H1 (cell line): ENCODE data around the gene RNF5. TPM values are rescaled to one million over a fixed set of nuclear protein-coding genes. Genes with fewer than 3 reads are reported as not detected.

Experiments
- CTCF ChIA-PET: fragments of 300-600 bp; sonication (Branson Sonifier 250); formaldehyde crosslinking; loops from one replicate; lab custom pipeline; 2021; ENCODE audit not compliant: partially characterized antibody; lab: Charles Lee
- POLR2A ChIA-PET: fragments of 300-600 bp; sonication (Branson Sonifier 250); formaldehyde crosslinking; loops from one replicate; lab custom pipeline; 2021; ENCODE audit warnings: inconsistent platforms; ENCODE audit not compliant: partially characterized antibody; lab: Charles Lee
- DNase-seq, 2 experiments: peaks; one replicate each; pipeline versions ENCODE4 v3.0.0 to v3.0.0-alpha.2; 2010 to 2022; ENCODE audit warnings: low spot score in 2 of 2, low read depth in 1 of 2, mixed read lengths in 1 of 2
- FAIRE-seq: peaks from 2 replicates; lab custom pipeline; 2011; peaks lifted over from hg19 to GRCh38; lab: Jason Lieb, UNC
- H2AFZ ChIP-seq: 2 replicates; pipeline ENCODE4 v1.8.1; 2012; ENCODE audit warnings: low read length, inconsistent platforms
- H2AK5ac ChIP-seq: 2 replicates; pipeline ENCODE4 v1.6.1; 2013; ENCODE audit warnings: low read depth, low read length
- H2BK120ac ChIP-seq: replicated peaks from 2 replicates; pipeline ENCODE3; 2013; ENCODE audit warnings: low read depth, low read length, inconsistent platforms
- H2BK12ac ChIP-seq: 2 replicates; pipeline ENCODE4 v1.6.1; 2013; ENCODE audit warnings: low read depth, low read length
- H2BK15ac ChIP-seq: 2 replicates; pipeline ENCODE4 v1.6.1; 2013; ENCODE audit warnings: low read length
- H2BK20ac ChIP-seq: 2 replicates; pipeline ENCODE4 v1.6.1; 2013; ENCODE audit warnings: low read length
- H2BK5ac ChIP-seq: 2 replicates; pipeline ENCODE4 v1.6.1; 2013; ENCODE audit warnings: low read depth, low read length
- H3K14ac ChIP-seq: 2 replicates; pipeline ENCODE4 v1.6.1; 2013; ENCODE audit warnings: inconsistent platforms; ENCODE audit not compliant: insufficient read length
- H3K18ac ChIP-seq: 2 replicates; pipeline ENCODE4 v1.6.1; 2013; ENCODE audit warnings: low read length; ENCODE audit errors: extremely low read depth
- H3K23ac ChIP-seq: 2 replicates; pipeline ENCODE4 v1.6.1; 2013; ENCODE audit warnings: inconsistent platforms; ENCODE audit not compliant: insufficient read length
- H3K23me2 ChIP-seq: 2 replicates; pipeline ENCODE4 v1.6.1; 2013; ENCODE audit warnings: low read depth, low read length
- H3K27ac ChIP-seq: 2 replicates; pipeline ENCODE4 v1.6.1; 2011; ENCODE audit warnings: low read depth, low read length, inconsistent platforms
- H3K27me3 ChIP-seq, 4 experiments: replicated peaks in 1 of 4; 1 replicate in 1 of 4; 2 replicates in 3 of 4; pipeline versions ENCODE4 v1.6.1 to v1.8.1; 2011 to 2013; ENCODE audit warnings: low read length in 3 of 4, mild to moderate bottlenecking in 3 of 4, inconsistent platforms in 2 of 4, mixed read lengths in 2 of 4, moderate library complexity in 1 of 4; ENCODE audit not compliant: control insufficient read depth in 3 of 4, insufficient read depth in 3 of 4; ENCODE audit errors: extremely low read depth in 1 of 4
- H3K36me3 ChIP-seq, 4 experiments: 2 replicates each; pipeline versions ENCODE4 v1.6.1 to v1.8.1; 2011 to 2013; ENCODE audit warnings: mild to moderate bottlenecking in 4 of 4, low read length in 3 of 4, moderate library complexity in 2 of 4, control low read depth in 1 of 4, inconsistent platforms in 1 of 4; ENCODE audit not compliant: insufficient read depth in 4 of 4, control insufficient read depth in 2 of 4
- H3K4ac ChIP-seq: replicated peaks from 2 replicates; pipeline ENCODE3; 2013; ENCODE audit warnings: low read length, low read depth, mixed read lengths, inconsistent platforms; ENCODE audit not compliant: insufficient read length
- H3K4me1 ChIP-seq, 4 experiments: replicated peaks in 1 of 4; 1 replicate in 1 of 4; 2 replicates in 3 of 4; pipeline versions ENCODE4 v1.6.1 to v1.8.1; 2011 to 2013; ENCODE audit warnings: low read length in 3 of 4, inconsistent platforms in 2 of 4, mixed read lengths in 1 of 4; ENCODE audit not compliant: insufficient read depth in 4 of 4, control insufficient read depth in 3 of 4
- H3K4me2 ChIP-seq, 2 experiments: 2 replicates each; pipeline versions ENCODE4 v1.6.1 to v1.8.1; 2011 to 2013; ENCODE audit warnings: low read depth in 2 of 2, low read length in 2 of 2, control low read depth in 1 of 2, inconsistent platforms in 1 of 2, mild to moderate bottlenecking in 1 of 2; ENCODE audit not compliant: insufficient read depth in 1 of 2
- H3K4me3 ChIP-seq, 4 experiments: fragments of 200-600, 300-600 bp in 1 of 4; sonication (generic), shearing (Covaris generic), sonication (Bioruptor Twin) in 1 of 4; 2 replicates each; pipeline versions ENCODE4 v1.5.1 to v1.8.1; 2011 to 2016; ENCODE audit warnings: low read length in 4 of 4, low read depth in 3 of 4, control low read depth in 2 of 4, inconsistent platforms in 2 of 4, mild to moderate bottlenecking in 2 of 4, mixed read lengths in 1 of 4, moderate library complexity in 1 of 4; ENCODE audit not compliant: insufficient read depth in 2 of 4; ENCODE audit errors: extremely low read depth in 1 of 4
- H3K56ac ChIP-seq: replicated peaks from 2 replicates; pipeline ENCODE3; 2013; ENCODE audit warnings: low read depth, mild to moderate bottlenecking, mixed read lengths, low read length, inconsistent platforms; ENCODE audit not compliant: insufficient read length
- H3K79me1 ChIP-seq: 2 replicates; pipeline ENCODE4 v1.6.1; 2013; ENCODE audit warnings: low read depth, low read length, control low read depth
- H3K79me2 ChIP-seq, 2 experiments: 2 replicates each; pipeline versions ENCODE4 v1.6.1 to v1.8.1; 2012 to 2013; ENCODE audit warnings: low read length in 2 of 2, mild to moderate bottlenecking in 2 of 2, inconsistent platforms in 1 of 2; ENCODE audit not compliant: insufficient read depth in 2 of 2, control insufficient read depth in 1 of 2
- H3K9ac ChIP-seq, 4 experiments: replicated peaks in 1 of 4; 1 replicate in 1 of 4; 2 replicates in 3 of 4; pipeline versions ENCODE4 v1.6.1 to v1.8.1; 2011 to 2013; ENCODE audit warnings: low read depth in 3 of 4, low read length in 3 of 4, control low read depth in 2 of 4, mild to moderate bottlenecking in 2 of 4, moderate library complexity in 2 of 4, inconsistent platforms in 1 of 4; ENCODE audit errors: extremely low read depth in 1 of 4
- H3K9me3 ChIP-seq, 2 experiments: 2 replicates each; pipeline versions ENCODE4 v1.6.1 to v1.8.1; 2012 to 2013; ENCODE audit warnings: mild to moderate bottlenecking in 2 of 2, moderate library complexity in 2 of 2, control low read depth in 1 of 2, inconsistent platforms in 1 of 2, low read depth in 1 of 2, low read length in 1 of 2, mixed read lengths in 1 of 2; ENCODE audit not compliant: insufficient read depth in 2 of 2
- H4K20me1 ChIP-seq, 2 experiments: replicated peaks in 1 of 2; 2 replicates each; pipeline versions ENCODE3 to v1.8.1; 2011 to 2013; ENCODE audit warnings: inconsistent platforms in 2 of 2, low read length in 2 of 2, mild to moderate bottlenecking in 1 of 2; ENCODE audit not compliant: insufficient read depth in 2 of 2, control insufficient read depth in 1 of 2
- H4K5ac ChIP-seq: 2 replicates; pipeline ENCODE4 v1.6.1; 2013; ENCODE audit warnings: low read length, low read depth, mixed read lengths, inconsistent platforms; ENCODE audit not compliant: insufficient read length
- H4K8ac ChIP-seq: 2 replicates; pipeline ENCODE4 v1.8.0; 2013; ENCODE audit warnings: mild to moderate bottlenecking, moderate library complexity, low read length, inconsistent platforms; ENCODE audit not compliant: insufficient read depth; ENCODE audit errors: extremely low read depth
- H4K91ac ChIP-seq: replicated peaks from 2 replicates; pipeline ENCODE3; 2013; ENCODE audit warnings: low read length, mixed read lengths, inconsistent platforms; ENCODE audit not compliant: insufficient read length
- POLR2A ChIP-seq, 2 experiments: IDR thresholded peaks; 1 replicate in 1 of 2; 2 replicates in 1 of 2; pipeline ENCODE4 v1.6.1; 2011; ENCODE audit warnings: low read depth in 2 of 2, low read length in 2 of 2, mild to moderate bottlenecking in 2 of 2; ENCODE audit errors: control extremely low read depth in 1 of 2
- POU5F1 ChIP-seq: IDR thresholded peaks from 2 replicates; pipeline ENCODE4 v1.6.1; 2011; ENCODE audit warnings: low read depth, mild to moderate bottlenecking, low read length, moderate library complexity
- SIN3A ChIP-seq, 2 experiments: IDR thresholded peaks in 1 of 2; conservative IDR thresholded peaks in 1 of 2; 2 replicates each; pipeline ENCODE4 v1.6.1; 2011 to 2012; ENCODE audit warnings: low read length in 2 of 2, improper control_type of control experiment in 1 of 2, low read depth in 1 of 2, mild to moderate bottlenecking in 1 of 2
- SRF ChIP-seq: IDR thresholded peaks from 2 replicates; pipeline ENCODE4 v1.6.1; 2011; ENCODE audit warnings: mild to moderate bottlenecking, low read depth, low read length, moderate library complexity
- WGBS, 2 experiments: shearing (Covaris generic) in 1 of 2; methylation state at CpG; one replicate each; pipeline versions ENCODE4 v1.1.6 to v1.1.7; 2013 to 2015; ENCODE audit warnings: low lambda C conversion rate in 2 of 2, mixed read lengths in 2 of 2, inconsistent platforms in 1 of 2, low coverage in 1 of 2, missing lambda C conversion rate in 1 of 2; ENCODE audit not compliant: insufficient replicate concordance in 2 of 2, insufficient coverage in 1 of 2, insufficient read length in 1 of 2; ENCODE audit errors: extremely low coverage in 1 of 2, missing lambda C conversion rate in 1 of 2; 5-methylcytosine and 5-hydroxymethylcytosine counted together
- polyA plus RNA-seq, 7 experiments: library from polyadenylated mRNA; depleted of rRNA in 3 of 7; stranded (reverse) in 5 of 7; unstranded in 2 of 7; fragments of >200 nt in 5 of 7; fragments of 200-250 nt in 2 of 7; gene quantifications; 1 replicate in 5 of 7; 2 replicates in 1 of 7; 4 replicates in 1 of 7; pipeline versions ENCODE4 v1.2.1 to v1.2.3, GENCODE V29; 2011 to 2013; ENCODE audit warnings: missing spikeins in 2 of 7, mixed read lengths in 2 of 7
- total RNA-seq: library from RNA; stranded (reverse); fragmentation: NEBNext Ultra II Directional; extraction: Animal tissue kit (Norgen Biotek cat#: 25700); gene quantifications from 2 replicates; pipeline ENCODE4 v1.2.1, GENCODE V29; 2021
- TF ChIP-seq, protein P1 (sequence below): IDR thresholded peaks from 2 replicates; pipeline ENCODE4 v1.6.1; 2011; ENCODE audit warnings: low read depth, mild to moderate bottlenecking, low read length; ENCODE audit not compliant: insufficient read depth

RNF5 gene
- total and polyA plus RNA-seq, 2 of the 8 experiments (the other 6 are each of a cell fraction or from before 2014, with no cell fraction given) = 90.0 to 158 TPM

DNA sequence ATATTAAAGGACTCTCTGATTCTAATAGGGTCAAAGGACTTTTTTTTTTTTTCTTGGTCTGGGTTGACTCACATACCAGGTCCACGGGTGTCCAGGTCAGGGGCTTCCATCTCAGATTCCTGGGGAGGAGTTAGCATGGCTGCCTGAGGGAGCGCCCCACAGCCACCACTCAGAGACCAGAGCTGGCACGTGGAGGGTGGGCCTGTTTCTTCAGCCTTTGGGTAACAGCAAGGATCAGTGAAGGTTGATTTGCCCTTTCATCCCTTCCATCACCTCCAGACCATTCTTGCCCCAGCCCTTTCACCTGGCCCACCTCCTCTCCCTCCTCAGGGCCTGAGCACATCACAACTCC, 20.1 kb downstream of the RNF5 start:
- H3K23me2 ChIP-seq = peaks cover 7% of the 10 kb centered on the region; the same call in 1 of the 2 replicates
- DNase-seq (no peak), FAIRE-seq (no peak)
- H3K4me1 ChIP-seq = peaks cover 8 to 22% (median 10%) of the 10 kb centered on the region in 4 experiments
- ChIA-PET POLR2A (interaction anchor here (1.1 to 13.3 kb wide), 3 partner anchors 19 to 92 kb away, joined by 3 to 194 read pairs (median 4); partner anchors contain the start of genes AGPAT1, PRRT1 and RNF5), CTCF (interaction anchor here (0.9 to 2.6 kb wide), 4 partner anchors 9 to 80 kb away, joined by 3 to 9 read pairs (median 4); partner anchors contain the start of gene NOTCH4)
- H2BK5ac ChIP-seq = no peak overlapping the region
- 89% methylated on average over 3 of the region's 3 CpGs; no CpG with 5 or more reads in 1 of the 2 experiments for WGBS, 2 experiments
- H3K14ac ChIP-seq = no peak overlapping the region
- H3K36me3 ChIP-seq = no peaks in the 10 kb centered on the region
- H3K4me2 ChIP-seq = no peak overlapping the region
- H3K79me2 ChIP-seq = no peaks in the 10 kb centered on the region
- no peak overlapping the region for H3K23ac ChIP-seq
- H3K27ac ChIP-seq = no peak overlapping the region
- H2BK120ac ChIP-seq = no peak overlapping the region
- no peak overlapping the region for H3K56ac ChIP-seq
- no peak overlapping the region for H4K5ac ChIP-seq
- no peak overlapping the region for H3K18ac ChIP-seq
- no peaks in the 10 kb centered on the region for H3K27me3 ChIP-seq
- H3K9me3 ChIP-seq = no peaks in the 10 kb centered on the region
- H3K4ac ChIP-seq = no peak overlapping the region
- H4K8ac ChIP-seq = no peak overlapping the region; the same call in 1 of the 2 replicates
- H2AK5ac ChIP-seq = peak overlapping the region; percentile 43; the same call in 1 of the 2 replicates
- H3K4me3 ChIP-seq = no peak overlapping the region
- no peak overlapping the region; the same call in 1 of the 2 replicates for H2BK15ac ChIP-seq
- no peak overlapping the region for H3K9ac ChIP-seq
- no peak overlapping the region for H2BK12ac ChIP-seq
- H2AFZ ChIP-seq = no peak overlapping the region
- H4K91ac ChIP-seq = peak overlapping the region; percentile 81
- H3K79me1 ChIP-seq = no peaks in the 10 kb centered on the region
- no peaks in the 10 kb centered on the region for H4K20me1 ChIP-seq
- H2BK20ac ChIP-seq = no peak overlapping the region
- TF ChIP-seq SIN3A (conservative IDR thresholded peaks at IDR 0.05 in 1 of 2, IDR thresholded peaks at IDR 0.05 in 1 of 2; ENCODE audit: low read depth in 1 of 2, low read length in 2 of 2) = no peak
- no peak for TF ChIP-seq POLR2A (IDR thresholded peaks at IDR 0.05; ENCODE audit: control extremely low read depth in 1 of 2, low read depth in 2 of 2, low read length in 2 of 2)
- TF ChIP-seq, protein P1, sequence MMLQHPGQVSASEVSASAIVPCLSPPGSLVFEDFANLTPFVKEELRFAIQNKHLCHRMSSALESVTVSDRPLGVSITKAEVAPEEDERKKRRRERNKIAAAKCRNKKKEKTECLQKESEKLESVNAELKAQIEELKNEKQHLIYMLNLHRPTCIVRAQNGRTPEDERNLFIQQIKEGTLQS = no peak
- TF ChIP-seq SRF = no peak
- no peak for TF ChIP-seq POU5F1
